Activated CD4-positive, alpha-beta T cell treated with anti-CD3 and anti-CD28 coated beads, Interleukin-2, amount 10 ng/mL, durations not matched to agents 7 days and 5 days (primary cell): ENCODE results near the gene ARL14EPL. TPM values are rescaled to one million over a fixed set of nuclear protein-coding genes. Genes with fewer than 3 reads are reported as not detected.
"Not testable (repeated sequence)": the region's sequence is repeated elsewhere in the genome, so short reads cannot be mapped to it uniquely, and the experiment has no call there.

Source experiments
- CTCF ChIA-PET: fragments of 350-600 bp; sonication (Branson Sonifier 250); formaldehyde crosslinking; loops from one replicate; lab custom pipeline; 2021; ENCODE audit warnings: antibody characterized with exemption; lab: Charles Lee
- POLR2A ChIA-PET: fragments of 350-600 bp; sonication (Branson Sonifier 250); formaldehyde crosslinking; loops from one replicate; lab custom pipeline; 2021; ENCODE audit warnings: antibody characterized with exemption; lab: Charles Lee
- DNase-seq: peaks from one replicate; pipeline ENCODE4 v3.0.0-alpha.2; 2020
- H3K27ac Mint-ChIP-seq: one replicate; pipeline ENCODE4 v1.8.0; 2021; ENCODE audit warnings: mild to moderate bottlenecking, moderate library complexity, mixed read lengths
- H3K27me3 Mint-ChIP-seq: one replicate; pipeline ENCODE4 v1.8.0; 2021; ENCODE audit warnings: mixed read lengths
- H3K36me3 Mint-ChIP-seq: one replicate; pipeline ENCODE4 v1.8.0; 2021; ENCODE audit warnings: low read depth, mixed read lengths
- H3K4me1 Mint-ChIP-seq: one replicate; pipeline ENCODE4 v1.8.0; 2021; ENCODE audit warnings: mixed read lengths
- H3K4me3 Mint-ChIP-seq: one replicate; pipeline ENCODE4 v1.8.0; 2021; ENCODE audit warnings: mild to moderate bottlenecking, moderate library complexity, mixed read lengths
- H3K9me3 Mint-ChIP-seq: one replicate; pipeline ENCODE4 v1.8.0; 2021; ENCODE audit warnings: mixed read lengths
- total RNA-seq, 2 experiments: library from RNA; stranded (reverse); gene quantifications; one replicate each; pipeline ENCODE4 v1.2.3, GENCODE V29; 2021

The ARL14EPL gene
- total RNA-seq, 2 experiments from 2014 or later = not detected

DNA sequence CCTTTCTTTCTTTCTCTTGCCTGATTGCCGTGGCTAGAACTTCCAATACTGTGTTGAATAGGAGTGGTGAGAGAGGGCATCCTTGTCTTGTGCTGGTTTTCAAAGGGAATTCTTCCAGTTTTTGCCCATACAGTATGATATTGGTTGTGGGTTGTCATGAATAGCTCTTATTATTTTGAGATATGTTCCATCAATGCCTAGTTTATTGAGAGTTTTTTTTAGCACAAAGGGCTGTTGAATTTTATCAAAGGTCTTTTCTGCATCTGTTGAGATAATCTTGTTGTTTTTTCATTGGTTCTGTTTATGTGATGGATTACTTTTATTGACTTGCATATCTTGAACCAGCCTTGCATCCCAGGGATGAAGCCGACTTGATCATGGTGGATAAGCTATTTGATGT, 72.7 kb downstream of the ARL14EPL start:
- H3K27me3 Mint-ChIP-seq, DNase-seq, H3K27ac Mint-ChIP-seq, H3K4me1 Mint-ChIP-seq, CTCF ChIA-PET, H3K4me3 Mint-ChIP-seq, POLR2A ChIA-PET: not testable (repeated sequence)
- Mint-ChIP-seq H3K9me3 (peaks cover 24% of the 10 kb centered on the region), H3K36me3 (peaks cover 64% of the 10 kb centered on the region)

Other genes with a start within 250 kb of the ARL14EPL start
- not detected for gene CDO1, start 215.8 kb upstream of the ARL14EPL start, total RNA-seq
- gene ATG12, start 190.9 kb upstream of the ARL14EPL start, total RNA-seq = 10 to 100 TPM; 44.5 to 48.2 TPM
- 10 to 100 TPM; 68.8 to 74.0 TPM for gene AP3S1, start 190.5 kb upstream of the ARL14EPL start, total RNA-seq
- not detected for gene LVRN, start 70.0 kb upstream of the ARL14EPL start, total RNA-seq
- 10 to 100 TPM; 24.8 to 27.3 TPM for gene COMMD10, start 52.6 kb downstream of the ARL14EPL start, total RNA-seq